ENCODE results near the gene AAK1.

GRCh38 chr2:69452687-69453086 lies 190.9 kb downstream of the AAK1 start:
- no peak for TF ChIP-seq CTCF (IDR thresholded peaks at IDR 0.05 in 2 of 3, conservative IDR thresholded peaks at IDR 0.05 in 1 of 3; ENCODE audit: control insufficient read depth in 2 of 3, extremely low read depth in 1 of 3, insufficient read depth in 1 of 3, low read depth in 3 of 3, low read length in 3 of 3)
- no peak for TF ChIP-seq CBX5 (IDR thresholded peaks at IDR 0.05; ENCODE audit: low read depth)
- TF ChIP-seq CHD1 (IDR thresholded peaks at IDR 0.05; ENCODE audit: low read depth, low read length): no peak
- TF ChIP-seq BCLAF1 (IDR thresholded peaks at IDR 0.05): no peak
- TF ChIP-seq NR2C2 (IDR thresholded peaks at IDR 0.05; ENCODE audit: borderline replicate concordance, control insufficient read depth, insufficient read length, low read depth): no peak
- TF ChIP-seq FOS (IDR thresholded peaks at IDR 0.05; ENCODE audit: borderline replicate concordance, extremely low read depth, insufficient read length): no peak
- no peak for TF ChIP-seq POLR2A (IDR thresholded peaks at IDR 0.05; ENCODE audit: low read depth, low read length)
- TF ChIP-seq EZH2 (IDR thresholded peaks at IDR 0.05; ENCODE audit: borderline replicate concordance, control insufficient read depth, low read depth, low read length): no peak
- no peak for TF ChIP-seq TARDBP (IDR thresholded peaks at IDR 0.05; ENCODE audit: borderline replicate concordance)
- no peak for TF ChIP-seq KDM1A (IDR thresholded peaks at IDR 0.05; ENCODE audit: borderline replicate concordance)

All from GM12878 (cell line).